HUES48 (cell line): ENCODE results near the gene RRAD.

Source experiments
- H3K27ac ChIP-seq: one replicate; pipeline ENCODE4 v1.7.0; 2013; ENCODE audit warnings: low read depth, low read length, inconsistent platforms
- H3K27me3 ChIP-seq: 2 replicates; pipeline ENCODE4 v1.6.1; 2013; ENCODE audit warnings: mild to moderate bottlenecking, low read length; ENCODE audit not compliant: control insufficient read depth, insufficient read depth
- H3K36me3 ChIP-seq: 2 replicates; pipeline ENCODE4 v1.6.1; 2013; ENCODE audit warnings: low read length; ENCODE audit not compliant: control insufficient read depth, insufficient read depth
- H3K4me1 ChIP-seq: 2 replicates; pipeline ENCODE4 v1.6.1; 2013; ENCODE audit warnings: mild to moderate bottlenecking, low read length; ENCODE audit not compliant: control insufficient read depth, insufficient read depth
- H3K4me3 ChIP-seq: 2 replicates; pipeline ENCODE4 v1.5.1; 2013; ENCODE audit warnings: mild to moderate bottlenecking, low read depth, low read length
- H3K9ac ChIP-seq: 2 replicates; pipeline ENCODE4 v1.6.1; 2013; ENCODE audit warnings: mild to moderate bottlenecking, low read depth, low read length, moderate library complexity
- H3K9me3 ChIP-seq: 2 replicates; pipeline ENCODE4 v1.6.1; 2013; ENCODE audit warnings: low read length; ENCODE audit not compliant: control insufficient read depth, insufficient read depth

The RRAD gene

GRCh38 chr16:66904846-66905632 lies 20.3 kb downstream of the RRAD start:
- no peaks in the 10 kb centered on the region for H3K27me3 ChIP-seq
- 0 out of 2 replicates have a peak, but pooled peaks cover 2% of the 10 kb centered on the region for H3K4me1 ChIP-seq
- no peak overlapping the region for H3K27ac ChIP-seq
- H3K9me3 ChIP-seq = no peaks in the 10 kb centered on the region
- H3K4me3 ChIP-seq = no peak overlapping the region
- no peak overlapping the region for H3K9ac ChIP-seq
- H3K36me3 ChIP-seq = no peaks in the 10 kb centered on the region

GRCh38 chr16:66904428-66904845 lies 20.9 kb downstream of the RRAD start:
- Histone ChIP-seq H3K9ac (no peak overlapping the region), H3K9me3 (no peaks in the 10 kb centered on the region), H3K4me3 (no peak overlapping the region), H3K36me3 (no peaks in the 10 kb centered on the region), H3K27me3 (no peaks in the 10 kb centered on the region), H3K4me1 (peaks cover 8% of the 10 kb centered on the region; the same call in 1 of the 2 replicates), H3K27ac (no peak overlapping the region)

GRCh38 chr16:66903544-66904427 lies 21.5 kb downstream of the RRAD start:
- no peaks in the 10 kb centered on the region for H3K27me3 ChIP-seq
- H3K9me3 ChIP-seq = no peaks in the 10 kb centered on the region
- H3K9ac ChIP-seq = no peak overlapping the region
- H3K27ac ChIP-seq = no peak overlapping the region
- H3K36me3 ChIP-seq = no peaks in the 10 kb centered on the region
- H3K4me1 ChIP-seq = peaks cover 8% of the 10 kb centered on the region; the same call in 1 of the 2 replicates
- no peak overlapping the region for H3K4me3 ChIP-seq

- Histone ChIP-seq H3K27me3 (no peaks in the 10 kb centered on the region), H3K4me1 (peaks cover 8% of the 10 kb centered on the region; the same call in 1 of the 2 replicates), H3K9ac (no peak overlapping the region), H3K27ac (no peak overlapping the region), H3K9me3 (no peaks in the 10 kb centered on the region), H3K36me3 (no peaks in the 10 kb centered on the region), H3K4me3 (no peak overlapping the region)
Observed at GRCh38 chr16:66902648-66903543, 22.4 kb downstream of the RRAD start.

- no peak overlapping the region for H3K9ac ChIP-seq
- no peak overlapping the region for H3K27ac ChIP-seq
- peaks cover 8% of the 10 kb centered on the region; the same call in 1 of the 2 replicates for H3K4me1 ChIP-seq
Observed at GRCh38 chr16:66901626-66902025, 23.7 kb downstream of the RRAD start.

GRCh38 chr16:66900721-66901441 lies 24.5 kb downstream of the RRAD start:
- Histone ChIP-seq H3K27ac (no peak overlapping the region), H3K9ac (no peak overlapping the region), H3K27me3 (no peaks in the 10 kb centered on the region), H3K4me3 (no peak overlapping the region), H3K36me3 (no peaks in the 10 kb centered on the region), H3K9me3 (no peaks in the 10 kb centered on the region), H3K4me1 (peaks cover 8% of the 10 kb centered on the region; the same call in 1 of the 2 replicates)

More at GRCh38 chr16:66901626-66902025, 23.7 kb downstream of the RRAD start:
- Histone ChIP-seq H3K27me3 (no peaks in the 10 kb centered on the region), H3K4me3 (no peak overlapping the region), H3K9me3 (no peaks in the 10 kb centered on the region), H3K36me3 (no peaks in the 10 kb centered on the region)

- H3K27ac ChIP-seq = no peak overlapping the region
- H3K9ac ChIP-seq = no peak overlapping the region
Observed at GRCh38 chr16:66899945-66900710, 25.2 kb downstream of the RRAD start.

GRCh38 chr16:66899310-66899944 lies 25.9 kb downstream of the RRAD start:
- H3K27me3 ChIP-seq = no peaks in the 10 kb centered on the region
- no peaks in the 10 kb centered on the region for H3K36me3 ChIP-seq
- no peak overlapping the region for H3K9ac ChIP-seq
- H3K9me3 ChIP-seq = no peaks in the 10 kb centered on the region
- H3K4me3 ChIP-seq = no peak overlapping the region
- H3K27ac ChIP-seq = no peak overlapping the region
- H3K4me1 ChIP-seq = peaks cover 8% of the 10 kb centered on the region; the same call in 1 of the 2 replicates

More at GRCh38 chr16:66899945-66900710, 25.2 kb downstream of the RRAD start:
- Histone ChIP-seq H3K36me3 (no peaks in the 10 kb centered on the region), H3K9me3 (no peaks in the 10 kb centered on the region), H3K4me1 (peaks cover 8% of the 10 kb centered on the region; the same call in 1 of the 2 replicates), H3K4me3 (no peak overlapping the region), H3K27me3 (no peaks in the 10 kb centered on the region)

GRCh38 chr16:66898933-66899309 lies 26.4 kb downstream of the RRAD start:
- Histone ChIP-seq H3K27ac (no peak overlapping the region), H3K4me3 (no peak overlapping the region), H3K9ac (no peak overlapping the region), H3K9me3 (no peaks in the 10 kb centered on the region), H3K27me3 (no peaks in the 10 kb centered on the region), H3K36me3 (no peaks in the 10 kb centered on the region), H3K4me1 (peaks cover 8% of the 10 kb centered on the region; the same call in 1 of the 2 replicates)
